H54 (cell line): Measurements from ENCODE around the gene DHX38.

Source experiments
- DNase-seq: peaks from one replicate; pipeline ENCODE4 v3.0.0; 2011; ENCODE audit warnings: low spot score, mixed read lengths; ENCODE audit not compliant: insufficient read length
- FAIRE-seq: peaks from 3 replicates; lab custom pipeline; 2011; peaks lifted over from hg19 to GRCh38; lab: Jason Lieb, UNC
- POLR2A ChIP-seq: IDR thresholded peaks from 2 replicates; pipeline ENCODE4 v1.6.1; 2011; ENCODE audit warnings: low read depth, mild to moderate bottlenecking, low read length

DHX38 gene

DNA sequence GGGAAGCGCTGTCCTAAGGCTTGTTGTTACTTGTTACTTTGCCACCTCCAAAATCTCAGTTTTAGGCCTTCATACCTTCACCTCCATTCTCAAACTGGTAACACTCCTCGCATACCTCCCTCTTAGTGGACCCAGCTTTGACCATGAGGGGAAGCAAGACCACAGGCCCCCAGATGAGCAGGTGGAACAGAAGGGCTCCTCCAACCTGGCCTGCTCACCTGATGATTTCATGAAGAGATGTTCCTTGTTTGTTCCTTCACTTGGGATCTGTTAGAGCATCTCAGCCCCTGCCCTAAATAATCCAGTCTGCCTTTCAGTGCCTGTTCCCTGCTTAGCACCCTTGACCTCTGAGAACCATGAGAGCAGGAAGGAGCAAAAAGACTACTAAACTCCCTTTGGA, 28.7 kb downstream of the DHX38 start:
- no peak for TF ChIP-seq POLR2A
- FAIRE-seq: no peak

GRCh38 chr16:72122916-72123315, 29.3 kb downstream of the DHX38 start:
- FAIRE-seq (no peak), DNase-seq (no peak)
- no peak for TF ChIP-seq POLR2A

More for the DNA sequence above, 28.7 kb downstream of the DHX38 start:
- no peak for DNase-seq

DNA sequence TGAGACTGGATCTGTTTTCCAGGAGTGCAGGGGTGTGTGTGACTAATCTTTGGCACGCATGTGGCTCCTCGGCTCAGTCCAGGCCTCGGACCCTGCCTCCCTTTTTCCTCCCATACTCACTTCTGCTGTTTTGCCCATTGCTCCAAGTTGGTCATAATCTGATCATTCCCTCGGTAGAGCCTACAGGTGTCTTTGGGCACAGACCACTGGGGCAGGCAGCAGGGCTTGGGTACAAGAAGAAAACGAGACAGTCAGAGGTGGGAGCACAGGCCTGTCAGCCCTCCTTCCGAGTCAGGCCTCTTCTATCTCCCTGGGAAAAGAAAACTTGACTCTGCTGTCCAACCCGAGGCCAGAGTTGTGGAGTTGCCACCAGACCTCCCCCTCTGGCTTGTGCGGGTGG, 29.8 kb downstream of the DHX38 start:
- DNase-seq (no peak), FAIRE-seq (no peak)
- no peak for TF ChIP-seq POLR2A

DNA sequence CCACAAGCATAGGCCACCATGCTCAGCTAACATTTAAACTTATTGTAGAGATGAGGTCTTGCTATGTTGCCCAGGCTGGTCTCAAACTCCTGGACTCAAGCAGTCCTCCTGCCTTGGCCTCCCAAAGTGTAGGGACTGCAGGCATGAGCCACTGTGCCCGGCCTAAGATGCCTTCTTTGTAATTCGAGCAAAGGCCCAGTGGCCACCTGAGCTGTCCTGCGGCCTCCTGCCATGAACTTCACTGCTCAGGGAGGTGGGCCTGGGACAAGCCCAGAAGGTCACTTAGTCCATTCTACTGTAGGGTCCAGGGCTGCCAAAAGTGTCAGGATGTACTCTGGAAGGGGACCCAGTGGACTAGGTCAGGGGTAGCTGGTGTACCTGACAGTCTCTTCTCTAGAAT, 30.5 kb downstream of the DHX38 start:
- DNase-seq (no peak), FAIRE-seq (no peak)
- no peak for TF ChIP-seq POLR2A

- TF ChIP-seq POLR2A: no peak
- peak; percentile 63 for DNase-seq
- peak; percentile 76 for FAIRE-seq
Measured at GRCh38 chr16:72124761-72125634, 31.4 kb downstream of the DHX38 start.

DNA sequence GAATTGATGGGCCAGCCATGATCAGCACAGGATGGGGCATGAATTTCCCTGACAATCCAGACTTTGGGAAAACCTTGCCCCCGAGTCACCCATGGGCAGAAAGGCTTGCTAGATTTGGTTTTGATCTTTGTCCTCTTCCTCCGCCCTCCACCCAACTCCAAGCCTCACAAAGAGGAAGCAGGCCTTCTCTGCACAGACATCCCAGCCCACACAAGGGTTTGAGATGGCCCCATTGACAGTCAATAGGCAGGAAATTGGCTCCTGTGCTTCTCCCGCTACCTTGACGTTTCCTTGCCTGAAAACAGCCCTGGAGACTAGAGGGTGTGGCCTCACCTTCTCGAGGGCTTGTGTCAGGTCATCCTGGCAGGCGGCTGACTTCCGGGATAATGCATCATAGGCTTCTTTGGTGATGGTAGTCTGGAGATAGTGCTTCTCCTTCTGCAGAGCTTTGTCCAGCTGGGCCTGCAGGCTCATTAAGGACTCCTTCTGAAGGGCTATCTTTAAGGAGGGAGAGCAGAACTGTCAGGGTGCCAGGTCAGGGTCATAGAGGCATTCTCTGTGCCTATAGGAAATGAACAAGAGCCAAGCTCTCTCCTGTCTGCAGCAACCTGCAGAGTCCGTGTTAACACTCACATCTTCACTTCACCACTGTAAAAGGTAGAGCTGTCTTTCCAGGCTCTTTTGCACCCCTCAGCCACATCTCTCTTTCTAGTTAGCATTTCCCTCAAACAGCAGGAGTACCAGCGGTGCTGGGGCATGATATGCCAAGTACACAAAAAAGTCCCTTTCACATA, 32.2 kb downstream of the DHX38 start:
- TF ChIP-seq POLR2A: no peak
- FAIRE-seq (no peak), DNase-seq (no peak)

DNA sequence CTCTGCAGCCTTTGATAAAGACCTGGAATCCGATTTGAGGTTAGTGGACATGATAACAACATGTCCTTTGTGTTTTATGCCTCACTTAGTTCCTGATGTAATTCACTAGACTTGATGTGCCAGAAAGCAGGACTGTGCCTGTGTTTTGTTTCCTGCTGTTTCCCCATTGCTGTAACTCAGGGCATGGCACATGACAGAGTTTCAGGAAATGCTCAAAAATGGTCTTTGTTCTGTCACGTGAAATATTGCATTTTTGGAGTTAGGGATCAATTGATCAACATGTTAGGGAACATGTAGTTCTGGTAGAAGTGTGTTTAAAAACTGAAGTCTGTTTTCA, 32.8 kb downstream of the DHX38 start:
- no peak for TF ChIP-seq POLR2A
- no peak for FAIRE-seq
- no peak for DNase-seq

- TF ChIP-seq POLR2A: no peak
Measured at GRCh38 chr16:72128701-72129100, 35.1 kb downstream of the DHX38 start.

DNA sequence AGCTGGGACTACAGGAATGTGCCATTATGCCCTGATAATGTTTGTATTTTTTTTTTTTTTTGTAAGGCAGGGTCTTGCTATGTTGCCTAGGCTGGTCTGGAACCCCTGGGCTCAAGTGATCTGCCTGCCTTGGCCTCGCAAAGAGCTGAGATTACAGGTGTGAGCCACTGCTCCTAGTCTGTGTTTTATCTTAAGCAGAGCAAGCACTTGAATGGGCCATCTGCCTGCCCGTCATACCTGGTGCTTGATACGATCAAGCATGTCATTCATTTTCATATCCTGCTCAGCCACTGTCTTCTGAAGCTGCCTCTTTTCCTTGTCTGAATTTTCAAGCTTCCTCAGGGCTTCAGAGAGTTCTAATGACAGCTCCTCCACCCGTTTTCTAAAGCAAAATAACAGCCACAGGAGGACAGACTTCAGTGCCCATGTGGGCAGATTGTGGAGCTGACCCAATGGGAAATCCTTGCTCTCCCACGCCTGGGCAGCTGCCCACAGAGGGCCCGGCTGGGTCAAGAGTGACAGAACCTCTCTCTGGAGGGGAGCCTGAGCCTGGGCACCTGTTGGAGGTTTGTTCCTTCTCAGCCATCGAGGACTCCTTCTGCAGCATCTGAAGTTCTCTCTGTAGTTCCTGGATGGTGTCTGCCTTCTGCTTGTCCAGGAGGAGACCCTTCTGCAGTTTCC, 36.5 kb downstream of the DHX38 start:
- no peak for FAIRE-seq
- TF ChIP-seq POLR2A: no peak
- no peak for DNase-seq

More at GRCh38 chr16:72128701-72129100, 35.1 kb downstream of the DHX38 start:
- DNase-seq: no peak
- FAIRE-seq: no peak

DNA sequence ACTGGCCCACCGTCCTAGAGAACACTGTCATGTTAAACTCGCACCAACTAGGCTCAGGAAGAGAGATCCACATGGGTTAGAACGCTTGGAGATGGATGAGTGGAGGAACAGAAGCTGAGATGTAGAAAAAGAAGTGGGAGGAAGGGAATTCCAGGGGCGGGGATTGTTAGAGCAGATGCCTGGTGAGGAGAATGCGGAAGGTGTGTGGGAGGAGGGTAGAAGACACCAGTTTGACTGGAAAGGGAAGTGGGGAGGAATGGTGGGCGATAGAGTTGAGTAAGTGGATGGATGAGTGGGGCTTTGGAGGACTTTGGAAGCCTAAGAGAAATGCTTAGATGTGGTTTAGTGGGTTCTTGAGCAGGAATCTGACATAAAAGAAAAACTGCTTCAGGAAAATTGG, 37.4 kb downstream of the DHX38 start:
- no peak for TF ChIP-seq POLR2A
- no peak for DNase-seq
- FAIRE-seq: no peak

DNA sequence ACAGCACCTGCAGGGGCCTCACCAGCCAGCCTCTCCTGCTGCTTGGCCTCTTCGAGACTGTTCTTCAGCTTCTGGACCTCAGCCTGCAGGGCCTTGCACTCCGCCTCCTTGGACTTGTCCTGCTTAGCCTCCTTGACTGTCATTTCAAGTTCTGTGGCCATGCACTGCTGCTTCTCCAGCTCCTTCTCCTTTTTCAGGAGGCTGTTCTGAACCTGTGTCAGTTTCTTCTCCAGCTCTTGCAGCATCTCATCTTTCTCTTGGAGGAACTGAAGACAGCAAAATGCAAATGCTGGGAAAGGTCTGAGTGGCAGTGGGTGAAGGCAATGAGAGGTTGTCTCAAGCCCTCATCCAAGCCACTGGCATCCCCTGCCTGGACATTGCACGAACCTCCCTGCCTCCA, 39.1 kb downstream of the DHX38 start:
- FAIRE-seq (no peak), DNase-seq (no peak)
- no peak for TF ChIP-seq POLR2A

- TF ChIP-seq POLR2A: no peak
- DNase-seq: no peak
- FAIRE-seq: no peak
Measured at GRCh38 chr16:72134507-72134906, 40.9 kb downstream of the DHX38 start.

DNA sequence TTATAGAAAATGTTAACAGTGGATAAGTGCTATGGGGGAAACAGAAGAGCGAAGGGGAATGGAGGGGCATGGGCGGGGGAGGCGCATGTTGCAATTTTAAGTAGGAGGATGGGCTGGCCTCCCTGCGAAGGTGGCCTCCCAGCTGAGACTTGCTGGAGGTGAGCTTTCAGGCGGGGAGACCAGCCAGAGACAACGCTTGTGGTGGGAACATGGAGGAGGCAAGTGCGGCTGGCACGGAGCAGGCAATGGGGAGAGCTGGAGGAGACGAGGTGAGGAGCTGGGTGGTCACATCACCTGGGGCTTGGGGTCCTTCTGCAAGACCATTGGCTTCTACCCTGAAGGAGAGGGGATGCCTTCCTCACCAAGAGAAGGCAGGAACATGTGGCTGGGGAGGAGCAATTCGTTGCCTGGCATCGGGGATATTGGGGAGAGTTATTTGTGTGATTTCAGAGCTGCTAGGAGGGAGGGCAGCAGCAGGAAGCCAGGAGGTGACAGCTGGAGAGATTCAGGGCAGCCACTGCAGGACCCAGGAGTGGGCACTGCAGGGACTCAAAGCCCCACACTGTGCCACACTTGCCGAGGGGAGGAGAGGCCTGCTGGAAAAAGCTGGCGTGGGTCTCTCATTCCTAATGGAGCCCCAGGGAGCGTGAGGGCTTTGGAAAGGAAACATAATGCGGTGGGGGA, 43.9 kb downstream of the DHX38 start:
- no peak for TF ChIP-seq POLR2A
- FAIRE-seq (no peak), DNase-seq (no peak)
